HAP-1 (cell line): Measurements from ENCODE around the gene TBL3.

Experiments
- DNase-seq, 2 experiments: peaks; one replicate each; pipeline ENCODE4 v3.0.0-alpha.2; 2016 to 2020; ENCODE audit warnings: low spot score in 2 of 2
- H3K27me3 ChIP-seq: fragments of 250-450 bp; sonication (Bioruptor Pico); 2 replicates; pipeline ENCODE4 v1.5.1; 2020; ENCODE audit warnings: low read depth, mild to moderate bottlenecking, moderate library complexity
- H3K36me3 ChIP-seq: fragments of 250-450 bp; sonication (Bioruptor Pico); replicated peaks from 2 replicates; pipeline ENCODE4 v1.5.1; 2020; ENCODE audit warnings: mild to moderate bottlenecking
- H3K4me1 ChIP-seq: fragments of 250-450 bp; sonication (Bioruptor Pico); 2 replicates; pipeline ENCODE4 v1.5.1; 2020; ENCODE audit warnings: mild to moderate bottlenecking
- H3K4me3 ChIP-seq: fragments of 250-450 bp; sonication (Bioruptor Pico); 2 replicates; pipeline ENCODE4 v1.5.1; 2020; ENCODE audit warnings: mild to moderate bottlenecking, moderate library complexity
- H3K9me3 ChIP-seq: fragments of 250-450 bp; sonication (Bioruptor Pico); 2 replicates; pipeline ENCODE4 v1.5.1; 2020; ENCODE audit warnings: mild to moderate bottlenecking, moderate library complexity
- in situ Hi-C: fragments of 300-500 bp; cut with MboI; formaldehyde crosslinking; loops from 3 replicates; pipeline ENCODE4 v1.14.3; 2020; ENCODE audit warnings: low sequenced_read_pairs, inconsistent platforms, mixed read lengths

TBL3 gene

DNA sequence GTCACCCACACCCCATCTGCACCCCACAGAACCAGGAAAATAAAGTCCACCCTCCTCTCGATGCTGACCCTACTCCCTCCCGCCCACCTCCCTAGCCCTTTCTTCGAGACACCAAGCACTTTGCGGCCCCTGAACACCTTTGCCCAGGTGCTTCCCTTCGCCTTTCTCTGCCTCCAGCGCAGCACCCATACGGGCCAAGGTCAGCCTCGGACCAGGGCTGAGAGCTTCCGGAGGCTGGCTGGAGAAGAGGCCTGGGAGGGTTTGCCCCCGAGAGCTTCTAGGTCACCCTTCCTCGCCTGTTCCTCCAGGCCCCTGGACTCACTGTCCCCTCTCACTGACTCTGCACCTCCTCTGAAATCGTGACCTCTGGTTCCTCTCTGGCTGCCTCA lies 52.2 kb downstream of the TBL3 start:
- no peak overlapping the region for H3K4me3 ChIP-seq
- H3K4me1 ChIP-seq = peaks cover 17% of the 10 kb centered on the region
- no peak for DNase-seq
- no peaks in the 10 kb centered on the region for H3K9me3 ChIP-seq
- peaks cover 10% of the 10 kb centered on the region; the same call in 1 of the 2 replicates for H3K27me3 ChIP-seq
- no peaks in the 10 kb centered on the region for H3K36me3 ChIP-seq
- in situ Hi-C loops = loop anchor here (5.0 kb wide), 1 partner anchor 118 kb away; no protein-coding TSS in a partner anchor

DNA sequence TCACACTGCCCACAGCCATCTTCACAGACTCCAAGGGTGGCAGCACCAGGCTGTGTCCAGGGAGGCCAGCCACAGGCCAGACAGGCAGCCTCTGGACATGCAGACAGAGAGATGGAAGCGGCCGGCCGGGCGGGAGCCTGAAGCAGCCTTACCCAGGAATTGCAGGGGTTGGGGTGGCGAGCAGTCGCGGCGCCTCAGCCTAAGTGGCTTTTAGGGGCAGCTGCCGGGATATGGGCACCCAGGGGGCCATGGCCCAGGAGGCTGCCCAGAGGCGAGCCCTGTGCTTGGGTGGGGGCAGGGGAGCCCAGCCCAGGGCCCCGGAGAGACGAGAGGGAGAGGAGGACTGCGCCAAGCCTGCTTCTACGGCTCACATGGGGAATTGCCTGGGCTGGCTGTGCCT lies 53.4 kb downstream of the TBL3 start:
- Histone ChIP-seq H3K4me1 (peaks cover 17% of the 10 kb centered on the region), H3K9me3 (no peaks in the 10 kb centered on the region), H3K27me3 (peaks cover 5% of the 10 kb centered on the region; the same call in 1 of the 2 replicates), H3K4me3 (no peak overlapping the region), H3K36me3 (0 out of 2 replicates have a peak, but pooled peaks cover 4% of the 10 kb centered on the region)
- DNase-seq = no peak
- in situ Hi-C loops = no loop called here

DNA sequence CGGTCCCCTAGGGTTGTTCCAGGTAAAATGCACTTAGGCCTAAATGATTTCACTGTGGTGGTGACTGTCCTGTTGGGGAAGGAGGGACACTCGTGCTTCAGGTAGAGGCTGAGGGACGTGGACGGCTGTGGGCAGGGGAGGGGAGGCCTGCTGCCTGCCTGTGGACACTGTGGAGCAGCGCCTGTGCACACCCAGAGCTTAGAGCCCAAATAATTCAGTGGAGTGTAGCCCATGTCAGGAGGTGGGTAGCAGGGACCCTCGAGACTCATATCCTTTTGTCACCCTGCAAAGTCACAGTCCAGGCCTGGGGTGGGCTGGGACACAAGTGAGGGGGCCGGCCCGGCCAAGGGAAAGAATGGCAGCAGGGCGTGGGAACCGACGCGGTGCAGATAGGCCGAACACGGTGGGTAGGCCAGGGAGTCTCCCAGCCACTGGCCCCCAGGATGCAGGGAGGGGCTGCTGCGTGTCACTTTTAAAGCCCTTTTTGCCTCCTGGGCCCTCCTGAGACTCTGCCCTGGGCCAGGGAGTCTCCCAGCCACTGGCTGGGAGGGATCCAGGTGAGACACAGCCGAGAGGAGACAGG lies 54.1 kb downstream of the TBL3 start:
- no peaks in the 10 kb centered on the region for H3K9me3 ChIP-seq
- peak overlapping the region; percentile 26 for H3K4me3 ChIP-seq
- 0 out of 2 replicates have a peak, but pooled peaks cover 4% of the 10 kb centered on the region for H3K36me3 ChIP-seq
- H3K27me3 ChIP-seq = no peaks in the 10 kb centered on the region
- peaks cover 14% of the 10 kb centered on the region for H3K4me1 ChIP-seq
- DNase-seq = no peak
- in situ Hi-C loops = no loop called here

DNA sequence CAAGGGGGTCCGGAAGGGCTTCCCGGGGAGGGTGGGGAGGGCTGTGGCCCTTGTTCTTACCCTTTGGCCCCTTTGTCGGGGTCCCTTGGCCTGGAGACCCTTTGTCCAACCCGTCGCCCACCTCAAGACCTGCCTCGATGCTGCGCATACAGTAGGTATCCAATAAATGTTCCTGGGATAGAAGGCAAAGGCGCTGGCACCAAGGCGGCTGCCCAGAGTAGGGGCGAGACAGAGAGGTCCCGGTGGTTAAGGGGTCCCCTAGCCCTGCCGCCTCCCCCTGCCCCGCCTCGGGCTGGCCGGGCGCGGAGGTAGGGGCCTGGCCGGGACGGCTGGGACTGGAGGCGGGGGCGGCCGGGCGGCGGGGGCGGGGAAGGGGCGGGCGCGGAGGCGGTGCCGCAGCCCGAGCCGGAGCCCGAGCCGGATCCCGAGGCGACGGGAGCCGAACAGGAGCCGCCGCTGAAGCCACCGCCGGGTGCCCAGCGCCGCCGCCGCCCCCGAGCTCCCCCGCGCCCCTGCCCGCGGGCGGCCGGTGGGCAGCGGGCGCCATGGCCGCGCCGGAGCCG lies 54.7 kb downstream of the TBL3 start, which contains the start of gene NHERF2:
TSS of gene NHERF2 (plus strand) at position 442 of the 563 bp plus-strand sequence. CDS start at position 546, 104 bp downstream.
- in situ Hi-C loops = no loop called here
- 0 out of 2 replicates have a peak, but pooled peaks cover 4% of the 10 kb centered on the region for H3K36me3 ChIP-seq
- H3K4me3 ChIP-seq = peak within 1 kb of the TSS; percentile 44
- peak in 1 of 2 experiments; percentile 60 for DNase-seq
- H3K9me3 ChIP-seq = no peaks in the 10 kb centered on the region
- no peaks in the 10 kb centered on the region for H3K27me3 ChIP-seq
- peaks cover 14% of the 10 kb centered on the region for H3K4me1 ChIP-seq

DNA sequence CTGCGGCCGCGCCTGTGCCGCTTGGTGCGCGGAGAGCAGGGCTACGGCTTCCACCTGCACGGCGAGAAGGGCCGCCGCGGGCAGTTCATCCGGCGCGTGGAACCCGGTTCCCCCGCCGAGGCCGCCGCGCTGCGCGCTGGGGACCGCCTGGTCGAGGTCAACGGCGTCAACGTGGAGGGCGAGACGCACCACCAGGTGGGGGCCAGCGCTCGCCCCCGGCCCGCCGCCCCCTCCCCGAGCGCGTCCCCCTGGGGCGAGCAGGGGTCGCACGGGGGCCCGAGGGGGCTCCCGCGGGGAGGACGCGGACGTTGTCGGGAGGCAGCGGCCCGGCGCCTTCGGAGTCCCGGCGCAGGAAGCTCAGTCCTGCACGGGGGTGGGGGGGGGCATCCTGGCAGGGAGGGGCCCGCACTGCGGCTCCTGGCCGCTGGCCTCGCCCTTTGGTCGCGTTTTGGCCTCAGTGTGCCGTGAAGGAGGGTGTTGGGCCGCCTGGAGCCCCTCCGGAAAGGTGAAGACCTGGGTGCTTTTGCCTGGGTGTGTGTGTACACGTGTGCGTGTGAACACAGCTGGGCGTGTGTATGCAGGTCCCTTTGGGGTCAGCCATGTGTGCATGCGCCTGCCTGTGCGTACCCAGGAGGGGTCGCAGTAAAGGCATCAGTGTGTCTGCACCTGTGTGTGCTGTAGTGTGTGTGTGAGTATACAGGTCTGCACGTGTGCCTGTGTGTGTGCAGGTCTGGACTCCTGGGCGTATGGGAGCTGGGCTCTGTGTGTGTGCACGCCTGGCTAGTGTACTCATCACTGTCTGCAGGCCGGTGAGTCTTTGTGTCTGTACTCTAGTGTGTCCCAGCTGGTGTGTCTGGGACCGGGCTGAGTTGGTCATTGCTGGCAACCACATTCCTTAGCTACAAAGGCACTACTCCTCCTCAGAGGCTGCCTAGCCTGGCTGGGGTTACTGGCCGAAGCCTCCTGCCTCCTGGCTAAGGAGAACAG lies 55.5 kb downstream of the TBL3 start:
- peak in 1 of 2 experiments; percentile 57 for DNase-seq
- in situ Hi-C loops = no loop called here
- 0 out of 2 replicates have a peak, but pooled peaks cover 4% of the 10 kb centered on the region for H3K36me3 ChIP-seq
- no peaks in the 10 kb centered on the region for H3K9me3 ChIP-seq
- H3K4me1 ChIP-seq = peaks cover 14% of the 10 kb centered on the region
- no peaks in the 10 kb centered on the region for H3K27me3 ChIP-seq
- H3K4me3 ChIP-seq = peak overlapping the region; percentile 44

DNA sequence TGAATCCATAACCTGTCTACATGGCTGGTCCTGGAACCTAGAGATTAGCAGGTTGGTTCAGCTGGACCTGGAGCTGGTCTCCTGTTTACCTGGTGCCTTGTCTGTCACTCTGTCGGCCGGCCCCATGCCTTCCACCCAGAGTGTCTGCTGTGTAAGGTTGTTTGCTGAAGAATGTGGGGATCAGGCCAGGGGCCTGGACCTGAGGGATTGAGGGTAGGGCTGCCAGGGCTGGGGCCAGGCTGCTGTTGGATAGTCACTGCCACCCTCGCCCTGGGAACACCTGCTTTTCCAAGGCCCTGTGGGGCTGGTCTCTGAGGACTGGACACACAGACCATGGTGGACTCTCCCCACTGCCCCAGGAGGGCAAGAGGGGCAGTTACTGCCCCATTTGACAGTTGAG lies 56.3 kb downstream of the TBL3 start:
- DNase-seq = no peak
- Histone ChIP-seq H3K27me3 (no peaks in the 10 kb centered on the region), H3K4me1 (peaks cover 8% of the 10 kb centered on the region), H3K9me3 (no peaks in the 10 kb centered on the region), H3K36me3 (0 out of 2 replicates have a peak, but pooled peaks cover 4% of the 10 kb centered on the region), H3K4me3 (peak overlapping the region; percentile 44)
- in situ Hi-C loops = no loop called here

DNA sequence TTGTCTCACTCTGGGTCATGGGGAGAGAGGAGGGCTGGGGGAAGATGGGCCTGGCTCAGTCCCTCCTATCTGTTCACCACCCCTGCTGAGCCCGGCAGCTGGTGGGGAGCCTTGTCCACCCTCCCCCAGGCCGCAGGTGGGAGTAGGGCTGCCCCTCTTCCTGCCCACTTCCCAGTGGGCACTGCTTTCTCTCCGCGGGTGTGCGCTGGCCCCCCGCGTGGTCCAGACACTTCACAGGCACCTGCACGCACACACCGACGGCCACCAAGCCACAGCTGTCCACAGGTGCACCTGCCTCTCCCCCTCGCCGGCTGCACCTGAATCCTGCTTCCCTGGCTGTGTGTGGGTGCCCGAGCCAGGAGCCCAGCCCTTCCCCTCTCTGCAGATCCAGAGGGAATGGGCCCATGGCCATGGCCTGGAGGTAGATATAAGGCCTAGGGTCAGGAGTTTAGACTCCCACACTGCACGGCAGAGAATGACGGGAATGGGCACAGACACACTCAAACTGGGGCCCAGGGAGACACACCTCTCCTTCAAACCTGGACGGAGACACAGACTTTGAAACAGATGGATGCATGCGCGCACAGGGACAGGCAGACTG lies 56.9 kb downstream of the TBL3 start:
- no peak overlapping the region for H3K4me3 ChIP-seq
- in situ Hi-C loops = no loop called here
- H3K9me3 ChIP-seq = no peaks in the 10 kb centered on the region
- peaks cover 3% of the 10 kb centered on the region; the same call in 1 of the 2 replicates for H3K4me1 ChIP-seq
- 0 out of 2 replicates have a peak, but pooled peaks cover 4% of the 10 kb centered on the region for H3K36me3 ChIP-seq
- H3K27me3 ChIP-seq = no peaks in the 10 kb centered on the region
- no peak for DNase-seq

DNA sequence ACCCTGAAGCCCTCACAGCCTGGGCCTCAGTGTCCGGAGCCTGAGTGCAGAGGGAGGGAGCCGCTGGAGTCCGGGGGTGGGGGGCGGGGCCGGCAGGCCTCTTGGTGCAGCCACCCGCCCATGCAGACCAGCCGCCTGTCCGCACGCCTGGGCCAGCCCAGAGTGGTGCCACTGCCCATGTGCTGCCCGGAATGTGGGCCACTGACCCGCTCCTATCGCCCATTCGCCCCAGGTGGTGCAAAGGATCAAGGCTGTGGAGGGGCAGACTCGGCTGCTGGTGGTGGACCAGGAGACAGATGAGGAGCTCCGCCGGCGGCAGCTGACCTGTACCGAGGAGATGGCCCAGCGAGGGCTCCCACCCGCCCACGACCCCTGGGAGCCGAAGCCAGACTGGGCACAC lies 57.5 kb downstream of the TBL3 start:
- Histone ChIP-seq H3K36me3 (0 out of 2 replicates have a peak, but pooled peaks cover 4% of the 10 kb centered on the region), H3K27me3 (no peaks in the 10 kb centered on the region), H3K4me1 (peaks cover 3% of the 10 kb centered on the region; the same call in 1 of the 2 replicates), H3K4me3 (no peak overlapping the region), H3K9me3 (no peaks in the 10 kb centered on the region)
- DNase-seq = no peak
- in situ Hi-C loops = no loop called here

DNA sequence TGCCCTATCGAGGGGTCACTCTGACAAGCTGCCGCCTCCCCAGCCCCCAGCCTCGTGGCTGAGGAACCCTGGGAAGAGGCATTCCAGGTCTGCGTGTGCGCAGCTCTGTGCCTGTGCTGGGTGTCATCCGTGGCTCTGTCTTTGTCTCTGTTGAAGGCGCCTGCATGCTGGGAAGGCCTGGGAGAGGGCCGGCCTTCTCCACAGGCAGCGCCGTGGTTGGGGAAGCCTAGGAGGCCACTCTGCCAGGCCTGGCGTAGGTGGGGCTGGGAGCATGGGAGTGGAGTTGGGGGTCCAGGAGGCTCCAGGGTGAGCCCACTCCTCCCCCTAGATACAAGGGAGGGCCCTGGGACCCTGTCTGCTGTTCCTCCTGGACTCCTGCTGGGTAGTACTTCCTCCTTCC lies 58.2 kb downstream of the TBL3 start:
- Histone ChIP-seq H3K9me3 (no peaks in the 10 kb centered on the region), H3K4me1 (peaks cover 3% of the 10 kb centered on the region; the same call in 1 of the 2 replicates), H3K4me3 (no peak overlapping the region), H3K36me3 (0 out of 2 replicates have a peak, but pooled peaks cover 4% of the 10 kb centered on the region), H3K27me3 (no peaks in the 10 kb centered on the region)
- in situ Hi-C loops = no loop called here
- no peak for DNase-seq

DNA sequence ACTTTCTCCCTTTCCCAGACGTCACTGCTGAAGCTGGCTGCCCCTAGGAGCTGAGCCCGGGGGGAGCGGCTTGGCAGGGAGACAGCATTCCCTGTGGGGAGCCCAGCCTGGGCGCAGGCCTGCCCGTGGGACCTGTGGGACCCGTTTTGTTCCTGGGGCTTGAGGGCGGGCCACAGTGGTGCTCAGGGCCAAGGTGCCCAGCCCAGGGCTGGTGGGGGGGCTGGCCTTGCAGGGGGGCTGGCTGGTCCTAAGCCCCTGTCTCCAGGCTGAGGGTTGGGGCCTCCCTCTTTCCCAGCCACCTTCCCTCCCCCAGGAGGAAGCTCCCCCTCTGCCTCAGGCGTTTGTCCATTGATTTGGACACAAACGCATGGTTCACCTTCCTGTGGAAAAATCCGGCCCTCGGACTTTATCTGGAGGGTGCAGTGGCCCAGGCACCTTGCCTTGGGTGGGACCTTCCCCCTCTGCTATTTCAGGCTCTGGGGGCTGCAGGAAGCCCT lies 59.3 kb downstream of the TBL3 start:
- in situ Hi-C loops = no loop called here
- Histone ChIP-seq H3K27me3 (no peaks in the 10 kb centered on the region), H3K9me3 (no peaks in the 10 kb centered on the region), H3K4me1 (peaks cover 3% of the 10 kb centered on the region; the same call in 1 of the 2 replicates), H3K36me3 (0 out of 2 replicates have a peak, but pooled peaks cover 8% of the 10 kb centered on the region), H3K4me3 (no peak overlapping the region)
- DNase-seq = no peak
